ENCODE results near the gene LSAMP. TPM values are rescaled to one million over a fixed set of nuclear protein-coding genes. Genes with fewer than 3 reads are reported as not detected.

LSAMP gene
- polyA plus RNA-seq, 2 of the 4 experiments (the other 2 are of a cell fraction), result 0.12 to 0.53 TPM

GRCh38 chr3:116302087-116302747 is 143.1 kb downstream of the LSAMP start:
- ATAC-seq (no peak), DNase-seq (ENCODE audit: low read depth in 1 of 2, low spot score in 1 of 2) (no peak), FAIRE-seq (no peak)
- WGBS (ENCODE audit: missing lambda C conversion rate), result 2% methylated on average over 4 of the region's 4 CpGs
- H3K27ac ChIP-seq, result no peak overlapping the region
- CTCF ChIA-PET, result no interaction called here
- no peak overlapping the region for H3K4me2 ChIP-seq
- H3K4me1 ChIP-seq, result no peaks in the 10 kb centered on the region
- H3K4me3 ChIP-seq, result no peak overlapping the region
- TF ChIP-seq HOXB5 (CRISPR knock-in tag; IDR thresholded peaks at IDR 0.05) (no peak), POLR2A (IDR thresholded peaks at IDR 0.05; ENCODE audit: low read length) (no peak)
- no peaks in the 10 kb centered on the region for H3K9me3 ChIP-seq
- POLR2A ChIA-PET, result no interaction called here

GRCh38 chr3:116301422-116301821 is 143.9 kb downstream of the LSAMP start:
- DNase-seq (ENCODE audit: low read depth in 1 of 2, low spot score in 1 of 2) (no peak), FAIRE-seq (no peak), ATAC-seq (no peak)
- no peak overlapping the region for H3K4me3 ChIP-seq
- no peaks in the 10 kb centered on the region for H3K9me3 ChIP-seq
- no peaks in the 10 kb centered on the region for H3K4me1 ChIP-seq
- H3K27ac ChIP-seq, result no peak overlapping the region
- H3K4me2 ChIP-seq, result no peak overlapping the region
- TF ChIP-seq PBX3 (IDR thresholded peaks at IDR 0.05) (no peak), CTCF (IDR thresholded peaks at IDR 0.05) (no peak), FOXS1 (CRISPR knock-in tag; IDR thresholded peaks at IDR 0.05) (no peak), RARB (CRISPR knock-in tag; IDR thresholded peaks at IDR 0.05) (no peak)
- 0% methylated on average over 1 of the region's 1 CpG for WGBS (ENCODE audit: missing lambda C conversion rate)
- CTCF ChIA-PET, result no interaction called here
- POLR2A ChIA-PET, result no interaction called here

GRCh38 chr3:116300226-116300625 is 145.1 kb downstream of the LSAMP start:
- Histone ChIP-seq H3K9me3 (no peaks in the 10 kb centered on the region), H3K4me2 (no peak overlapping the region), H3K4me1 (no peaks in the 10 kb centered on the region), H3K27ac (no peak overlapping the region), H3K4me3 (no peak overlapping the region)
- DNase-seq (ENCODE audit: low read depth in 1 of 2, low spot score in 1 of 2) (no peak), ATAC-seq (no peak), FAIRE-seq (no peak)
- 51% methylated on average over 5 of the region's 5 CpGs for WGBS (ENCODE audit: missing lambda C conversion rate)
- ChIA-PET POLR2A (no interaction called here), CTCF (interaction anchor here (1.0 to 1.4 kb wide), 2 partner anchors 8 to 60 kb away, joined by 3 read pairs; no protein-coding TSS in a partner anchor)
- TF ChIP-seq USF2 (IDR thresholded peaks at IDR 0.05), result no peak
- TF ChIP-seq PBX3 (IDR thresholded peaks at IDR 0.05), result no peak
- no peak for TF ChIP-seq NPAS2 (CRISPR knock-in tag; IDR thresholded peaks at IDR 0.05; ENCODE audit: borderline replicate concordance)
- no peak for TF ChIP-seq HDAC2 (IDR thresholded peaks at IDR 0.05)
- no peak for TF ChIP-seq RNF2 (IDR thresholded peaks at IDR 0.05; ENCODE audit: borderline replicate concordance, low read depth)
- TF ChIP-seq E2F6 (IDR thresholded peaks at IDR 0.05; ENCODE audit: borderline replicate concordance, low read depth), result no peak
- TF ChIP-seq MAZ (IDR thresholded peaks at IDR 0.05; ENCODE audit: borderline replicate concordance, low read depth, low read length), result no peak
- no peak for TF ChIP-seq RARB (CRISPR knock-in tag; IDR thresholded peaks at IDR 0.05)
- TF ChIP-seq RFX5 (IDR thresholded peaks at IDR 0.05), result no peak
- no peak for TF ChIP-seq POLR2AphosphoS2 (conservative IDR thresholded peaks at IDR 0.05; ENCODE audit: low read length)
- no peak for TF ChIP-seq RAD21 (conservative IDR thresholded peaks at IDR 0.05 in 1 of 2, IDR thresholded peaks at IDR 0.05 in 1 of 2)
